BLaER1 treated with 17β-estradiol and CSF1 and Interleukin-3, amounts not matched to agents 10 nM and 100 nM (cell line): ENCODE measurements around the gene FOXL3.
A peak's percentile ranks its signal among the peaks of the same experiment; 100 is the strongest.
"Not testable (repeated sequence)": the region's sequence is repeated elsewhere in the genome, so short reads cannot be mapped to it uniquely, and the experiment has no call there.

Source experiments
- H3K27ac ChIP-seq, 11 experiments: shearing (Covaris generic); formaldehyde crosslinking; 2 replicates each; pipeline ENCODE4 v1.8.1; 2022
- H3K27me3 ChIP-seq, 11 experiments: shearing (Covaris generic); formaldehyde crosslinking; 2 replicates each; pipeline ENCODE4 v1.8.1; 2022
- H3K36me3 ChIP-seq, 11 experiments: shearing (Covaris generic); formaldehyde crosslinking; 2 replicates each; pipeline ENCODE4 v1.8.1; 2022
- H3K4me1 ChIP-seq, 10 experiments: shearing (Covaris generic); formaldehyde crosslinking; 2 replicates each; pipeline ENCODE4 v1.8.1; 2022
- H3K4me2 ChIP-seq, 11 experiments: shearing (Covaris generic); formaldehyde crosslinking; 2 replicates each; pipeline ENCODE4 v1.8.1; 2022
- H3K4me3 ChIP-seq, 10 experiments: shearing (Covaris generic); formaldehyde crosslinking; 2 replicates each; pipeline ENCODE4 v1.8.1; 2022
- H3K9ac ChIP-seq, 11 experiments: shearing (Covaris generic); formaldehyde crosslinking; 2 replicates each; pipeline ENCODE4 v1.8.1; 2022
- H3K9me3 ChIP-seq, 11 experiments: shearing (Covaris generic); formaldehyde crosslinking; replicated peaks in 1 of 11; 2 replicates each; pipeline ENCODE4 v1.8.1; 2022
- H4K20me1 ChIP-seq, 11 experiments: shearing (Covaris generic); formaldehyde crosslinking; 2 replicates each; pipeline ENCODE4 v1.8.1; 2022
- Cebpa-rat ChIP-seq, 11 experiments: shearing (Covaris generic); IDR thresholded peaks; 2 replicates each; pipeline ENCODE4 v1.8.1; 2022

Gene FOXL3

DNA sequence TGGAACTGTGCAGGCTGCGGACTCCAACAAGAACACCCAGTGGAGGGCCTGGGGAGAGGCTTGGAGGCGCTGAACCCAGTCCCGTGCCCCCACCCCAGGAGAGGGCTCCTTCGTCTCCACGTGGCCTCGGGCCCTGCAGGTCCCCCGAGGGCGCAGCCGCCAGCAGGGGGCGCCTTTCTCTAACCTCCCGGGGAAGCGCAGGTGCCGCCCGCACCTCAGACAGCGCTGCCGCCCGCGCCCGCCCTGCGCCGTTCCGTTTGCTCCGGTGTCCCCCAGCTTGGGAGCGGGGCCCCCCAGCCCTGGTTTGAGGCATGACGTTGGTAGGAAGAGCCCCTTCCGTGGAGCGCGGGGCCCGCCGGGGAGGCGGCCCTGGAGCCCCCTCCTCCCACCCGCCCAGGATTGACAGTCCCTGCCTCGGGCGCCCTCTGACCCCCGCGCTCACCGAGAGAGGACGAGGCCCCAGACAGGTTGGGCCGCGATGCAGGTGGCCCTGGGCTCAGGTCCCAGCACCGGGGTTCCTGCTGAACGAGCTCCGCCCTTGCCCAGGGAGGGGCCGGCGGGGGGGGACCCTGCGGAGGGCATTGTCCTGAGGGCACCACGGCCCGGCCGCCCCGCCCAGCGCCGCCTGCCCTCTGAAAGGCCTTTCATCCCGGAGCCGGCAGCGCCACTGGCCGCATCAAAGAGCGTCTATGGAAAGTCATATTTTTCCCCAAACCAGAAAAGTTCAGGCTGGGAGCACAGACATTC is 42.8 kb downstream of the FOXL3 start:
- Histone ChIP-seq H3K27me3 (peaks cover 6 to 41% (median 10%) of the 10 kb centered on the region in 11 experiments; a peak in 19 of 22 replicates), H4K20me1 (no peaks in the 10 kb centered on the region; a peak in 1 of 22 replicates), H3K4me1 (peaks cover 6 to 54% (median 44%) of the 10 kb centered on the region in 10 experiments; a peak in 18 of 20 replicates), H3K9me3 (peaks cover 0 to 10% (median 0%) of the 10 kb centered on the region in 11 experiments; a peak in 3 of 22 replicates), H3K27ac (no peak overlapping the region), H3K9ac (peak overlapping the region in 8 of 11 experiments; percentile 18 to 66 (median 50); a peak in 12 of 22 replicates), H3K36me3 (no peaks in the 10 kb centered on the region), H3K4me3 (peak overlapping the region; percentile 42 to 62 (median 51); a peak in 18 of 20 replicates), H3K4me2 (peak overlapping the region; percentile 83 to 95 (median 90))
- TF ChIP-seq Cebpa-rat (IDR thresholded peaks at IDR 0.05): no peak

GRCh38 chr7:333393-333764 is 43.4 kb downstream of the FOXL3 start:
- H3K27ac ChIP-seq: no peak overlapping the region

GRCh38 chr7:334618-335357 is 44.8 kb downstream of the FOXL3 start:
- no peak overlapping the region for H3K27ac ChIP-seq

More at GRCh38 chr7:333393-333764, 43.4 kb downstream of the FOXL3 start:
- Histone ChIP-seq H3K9me3 (peaks cover 0 to 10% (median 0%) of the 10 kb centered on the region in 11 experiments; a peak in 3 of 22 replicates), H4K20me1 (no peaks in the 10 kb centered on the region; a peak in 1 of 22 replicates), H3K27me3 (peaks cover 6 to 47% (median 15%) of the 10 kb centered on the region in 11 experiments; a peak in 19 of 22 replicates), H3K4me3 (peak overlapping the region in 5 of 10 experiments; percentile 42 to 62 (median 53); a peak in 6 of 20 replicates), H3K4me1 (peaks cover 6 to 60% (median 49%) of the 10 kb centered on the region in 10 experiments; a peak in 18 of 20 replicates), H3K4me2 (peak overlapping the region; percentile 83 to 95 (median 90)), H3K9ac (peak overlapping the region in 3 of 11 experiments; percentile 18 to 66 (median 56); a peak in 6 of 22 replicates), H3K36me3 (no peaks in the 10 kb centered on the region)
- TF ChIP-seq Cebpa-rat (IDR thresholded peaks at IDR 0.05): no peak

GRCh38 chr7:335358-336148 is 45.6 kb downstream of the FOXL3 start:
- Histone ChIP-seq H3K9me3 (peaks cover 0 to 10% (median 0%) of the 10 kb centered on the region in 11 experiments; a peak in 3 of 22 replicates), H3K4me3 (no peak overlapping the region), H3K27me3 (peaks cover 10 to 60% (median 22%) of the 10 kb centered on the region in 11 experiments; a peak in 20 of 22 replicates), H3K9ac (no peak overlapping the region), H4K20me1 (peaks cover 0 to 10% (median 0%) of the 10 kb centered on the region in 11 experiments; a peak in 1 of 22 replicates), H3K36me3 (no peaks in the 10 kb centered on the region), H3K4me1 (peaks cover 6 to 61% (median 45%) of the 10 kb centered on the region in 10 experiments; a peak in 18 of 20 replicates), H3K27ac (no peak overlapping the region), H3K4me2 (no peak overlapping the region)
- TF ChIP-seq Cebpa-rat (IDR thresholded peaks at IDR 0.05): no peak

More at GRCh38 chr7:334618-335357, 44.8 kb downstream of the FOXL3 start:
- H3K4me2 ChIP-seq: no peak overlapping the region
- no peaks in the 10 kb centered on the region for H3K36me3 ChIP-seq
- peaks cover 0 to 10% (median 0%) of the 10 kb centered on the region in 11 experiments; a peak in 3 of 22 replicates for H3K9me3 ChIP-seq
- H3K9ac ChIP-seq: no peak overlapping the region
- H4K20me1 ChIP-seq: peaks cover 0 to 2% (median 0%) of the 10 kb centered on the region in 11 experiments; a peak in 1 of 22 replicates
- H3K27me3 ChIP-seq: peaks cover 10 to 60% (median 18%) of the 10 kb centered on the region in 11 experiments; a peak in 20 of 22 replicates
- H3K4me3 ChIP-seq: no peak overlapping the region
- TF ChIP-seq Cebpa-rat (IDR thresholded peaks at IDR 0.05): no peak
- peaks cover 6 to 61% (median 53%) of the 10 kb centered on the region in 10 experiments; a peak in 18 of 20 replicates for H3K4me1 ChIP-seq

- not testable (repeated sequence) for H3K27ac ChIP-seq, H3K4me2 ChIP-seq, H3K9ac ChIP-seq, H3K9me3 ChIP-seq, H3K4me3 ChIP-seq, H3K36me3 ChIP-seq
- Histone ChIP-seq H4K20me1 (peaks cover 0 to 11% (median 0%) of the 10 kb centered on the region in 11 experiments; a peak in 1 of 22 replicates), H3K4me1 (peaks cover 6 to 57% (median 39%) of the 10 kb centered on the region in 10 experiments; a peak in 18 of 20 replicates), H3K27me3 (peaks cover 10 to 56% (median 23%) of the 10 kb centered on the region in 11 experiments; a peak in 20 of 22 replicates)
Measured at GRCh38 chr7:336149-336533, 46.2 kb downstream of the FOXL3 start.

DNA sequence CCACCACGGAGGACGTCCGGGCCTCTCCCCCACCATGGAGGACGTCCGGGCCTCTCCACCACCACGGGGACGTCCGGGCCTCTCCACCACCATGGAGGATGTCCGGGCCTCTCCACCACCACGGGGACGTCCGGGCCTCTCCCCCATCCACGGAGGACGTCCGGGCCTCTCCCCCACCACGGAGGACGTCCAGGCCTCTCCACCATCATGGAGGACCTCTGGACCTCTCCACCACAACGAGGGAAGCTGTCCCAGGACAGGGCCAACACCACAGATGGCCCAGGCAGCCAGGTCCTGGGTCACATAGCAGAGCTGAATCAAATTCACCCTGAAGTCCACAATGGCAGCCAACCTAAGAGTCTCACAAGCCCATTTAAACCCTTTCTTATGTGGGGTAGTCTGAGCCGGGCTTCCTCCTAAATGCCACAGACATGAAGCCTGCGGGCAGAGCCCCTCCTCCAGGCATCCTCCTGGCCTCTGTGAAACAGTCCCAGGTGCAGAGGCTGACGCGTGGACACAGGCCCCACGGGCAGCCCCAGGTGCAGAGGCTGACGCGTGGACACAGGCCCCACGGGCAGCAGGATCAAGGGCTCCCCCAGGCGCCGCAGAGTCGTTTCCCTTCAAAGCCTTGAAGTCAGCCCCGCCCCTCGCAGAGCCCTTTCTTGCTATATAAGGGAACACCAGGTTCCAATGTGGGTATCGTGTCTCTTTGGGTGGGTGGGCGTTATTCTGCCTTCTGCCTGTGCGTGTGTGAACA is 47.0 kb downstream of the FOXL3 start:
- Histone ChIP-seq H3K9me3 (peaks cover 0 to 10% (median 0%) of the 10 kb centered on the region in 11 experiments; a peak in 3 of 22 replicates), H3K27me3 (peaks cover 10 to 53% (median 27%) of the 10 kb centered on the region in 11 experiments; a peak in 20 of 22 replicates), H4K20me1 (peaks cover 0 to 11% (median 0%) of the 10 kb centered on the region in 11 experiments; a peak in 1 of 22 replicates), H3K36me3 (no peaks in the 10 kb centered on the region), H3K9ac (peak overlapping the region in 1 of 11 experiments; percentile 13; a peak in 1 of 22 replicates), H3K4me1 (peaks cover 6 to 52% (median 38%) of the 10 kb centered on the region in 10 experiments; a peak in 18 of 20 replicates), H3K4me2 (peak overlapping the region in 9 of 11 experiments; percentile 31 to 72 (median 63); a peak in 18 of 22 replicates), H3K4me3 (no peak overlapping the region), H3K27ac (no peak overlapping the region)
- no peak for TF ChIP-seq Cebpa-rat (IDR thresholded peaks at IDR 0.05)

DNA sequence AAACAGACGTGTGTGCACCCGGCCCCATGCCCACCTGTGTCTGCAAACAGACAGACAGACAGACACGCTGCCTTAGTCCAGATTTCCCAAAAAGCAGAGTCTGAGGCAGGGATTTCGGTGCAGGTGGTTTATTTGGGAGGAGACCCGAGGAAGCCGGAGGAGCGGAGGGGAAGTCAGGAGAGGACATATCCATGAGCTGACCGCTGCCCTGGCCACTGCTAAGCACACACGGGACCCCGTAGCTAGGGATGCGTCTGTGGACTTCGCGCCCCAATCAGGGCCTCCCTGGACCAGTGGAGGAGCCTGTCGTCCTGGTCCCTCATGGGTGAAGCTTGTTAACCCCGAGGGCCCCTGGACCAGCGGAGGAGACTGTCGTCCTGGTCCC is 47.6 kb downstream of the FOXL3 start:
- H3K4me2 ChIP-seq: peak overlapping the region in 9 of 11 experiments; percentile 31 to 72 (median 63); a peak in 18 of 22 replicates

More for the DNA sequence above, 47.6 kb downstream of the FOXL3 start:
- H3K27ac ChIP-seq: no peak overlapping the region
- H3K4me1 ChIP-seq: peaks cover 8 to 54% (median 41%) of the 10 kb centered on the region in 10 experiments; a peak in 18 of 20 replicates
- no peak for TF ChIP-seq Cebpa-rat (IDR thresholded peaks at IDR 0.05)
- peaks cover 0 to 11% (median 0%) of the 10 kb centered on the region in 11 experiments; a peak in 1 of 22 replicates for H4K20me1 ChIP-seq
- peaks cover 10 to 52% (median 25%) of the 10 kb centered on the region in 11 experiments; a peak in 20 of 22 replicates for H3K27me3 ChIP-seq
- peak overlapping the region in 2 of 11 experiments; percentile 9 to 22; a peak in 1 of 22 replicates for H3K9ac ChIP-seq
- no peak overlapping the region for H3K4me3 ChIP-seq
- H3K9me3 ChIP-seq: peaks cover 0 to 10% (median 0%) of the 10 kb centered on the region in 11 experiments; a peak in 3 of 22 replicates
- no peaks in the 10 kb centered on the region for H3K36me3 ChIP-seq
